ENCODE results near the gene XPNPEP2. TPM values are rescaled to one million over a fixed set of nuclear protein-coding genes. Genes with fewer than 3 reads are reported as not detected.

The XPNPEP2 gene
- under 1 TPM; 0.45 to 0.52 TPM for total RNA-seq

GRCh38 chrX:129738466-129739308 is at the start of gene XPNPEP2:
XPNPEP2 (plus strand) TSS chrX:129738979; CDS start chrX:129739214, 235 bp downstream.
- no peaks in the 10 kb centered on the region for H3K9me3 Mint-ChIP-seq
- H3K4me3 Mint-ChIP-seq = peak within 1 kb of the TSS; percentile 11
- H3K4me1 Mint-ChIP-seq = peaks cover 13% of the 10 kb centered on the region
- H3K27ac Mint-ChIP-seq = no peak within 1 kb of the TSS
- no peaks in the 10 kb centered on the region for H3K27me3 Mint-ChIP-seq
- ATAC-seq (replicated peaks) = no peak
- no peaks in the 10 kb centered on the region for H3K36me3 Mint-ChIP-seq (ENCODE audit: low read depth)

GRCh38 chrX:129689796-129690195 is 49.0 kb upstream of the XPNPEP2 start:
- no peak for ATAC-seq (replicated peaks)
- Mint-ChIP-seq H3K27me3 (no peaks in the 10 kb centered on the region), H3K9me3 (no peaks in the 10 kb centered on the region), H3K4me1 (no peaks in the 10 kb centered on the region), H3K4me3 (no peak overlapping the region), H3K27ac (no peak overlapping the region), H3K36me3 (ENCODE audit: low read depth) (no peaks in the 10 kb centered on the region)

- H3K27me3 Mint-ChIP-seq = no peaks in the 10 kb centered on the region
- H3K4me3 Mint-ChIP-seq = no peak overlapping the region
- H3K4me1 Mint-ChIP-seq = no peaks in the 10 kb centered on the region
- ATAC-seq (replicated peaks) = no peak
- no peaks in the 10 kb centered on the region for H3K9me3 Mint-ChIP-seq
- no peaks in the 10 kb centered on the region for H3K36me3 Mint-ChIP-seq (ENCODE audit: low read depth)
- no peak overlapping the region for H3K27ac Mint-ChIP-seq
Measured at GRCh38 chrX:129690435-129690834, 48.3 kb upstream of the XPNPEP2 start.

- no peaks in the 10 kb centered on the region for H3K36me3 Mint-ChIP-seq (ENCODE audit: low read depth)
- H3K4me3 Mint-ChIP-seq = no peak overlapping the region
- no peak overlapping the region for H3K27ac Mint-ChIP-seq
- H3K4me1 Mint-ChIP-seq = no peaks in the 10 kb centered on the region
- H3K27me3 Mint-ChIP-seq = no peaks in the 10 kb centered on the region
- H3K9me3 Mint-ChIP-seq = no peaks in the 10 kb centered on the region
- no peak for ATAC-seq (replicated peaks)
Measured at GRCh38 chrX:129693354-129693753, 45.4 kb upstream of the XPNPEP2 start.

- no peaks in the 10 kb centered on the region for H3K4me1 Mint-ChIP-seq
- H3K4me3 Mint-ChIP-seq = no peak overlapping the region
- ATAC-seq (replicated peaks) = no peak
- no peak overlapping the region for H3K27ac Mint-ChIP-seq
- no peaks in the 10 kb centered on the region for H3K36me3 Mint-ChIP-seq (ENCODE audit: low read depth)
- no peaks in the 10 kb centered on the region for H3K27me3 Mint-ChIP-seq
- no peaks in the 10 kb centered on the region for H3K9me3 Mint-ChIP-seq
Measured at GRCh38 chrX:129694805-129695204, 44.0 kb upstream of the XPNPEP2 start.

GRCh38 chrX:129695535-129695934 is 43.2 kb upstream of the XPNPEP2 start:
- H3K27me3 Mint-ChIP-seq = no peaks in the 10 kb centered on the region
- no peak for ATAC-seq (replicated peaks)
- no peak overlapping the region for H3K4me3 Mint-ChIP-seq
- H3K9me3 Mint-ChIP-seq = no peaks in the 10 kb centered on the region
- H3K4me1 Mint-ChIP-seq = no peaks in the 10 kb centered on the region
- no peak overlapping the region for H3K27ac Mint-ChIP-seq
- no peaks in the 10 kb centered on the region for H3K36me3 Mint-ChIP-seq (ENCODE audit: low read depth)

GRCh38 chrX:129695937-129696336 is 42.8 kb upstream of the XPNPEP2 start:
- Mint-ChIP-seq H3K4me1 (no peaks in the 10 kb centered on the region), H3K36me3 (ENCODE audit: low read depth) (no peaks in the 10 kb centered on the region), H3K27me3 (no peaks in the 10 kb centered on the region), H3K4me3 (no peak overlapping the region), H3K9me3 (no peaks in the 10 kb centered on the region), H3K27ac (no peak overlapping the region)
- ATAC-seq (replicated peaks) = no peak

GRCh38 chrX:129696463-129697155 is 42.2 kb upstream of the XPNPEP2 start:
- no peaks in the 10 kb centered on the region for H3K27me3 Mint-ChIP-seq
- H3K9me3 Mint-ChIP-seq = no peaks in the 10 kb centered on the region
- no peak overlapping the region for H3K4me3 Mint-ChIP-seq
- no peaks in the 10 kb centered on the region for H3K4me1 Mint-ChIP-seq
- no peaks in the 10 kb centered on the region for H3K36me3 Mint-ChIP-seq (ENCODE audit: low read depth)
- H3K27ac Mint-ChIP-seq = no peak overlapping the region
- no peak for ATAC-seq (replicated peaks)

- Mint-ChIP-seq H3K9me3 (no peaks in the 10 kb centered on the region), H3K4me3 (no peak overlapping the region), H3K4me1 (no peaks in the 10 kb centered on the region), H3K36me3 (ENCODE audit: low read depth) (no peaks in the 10 kb centered on the region), H3K27ac (no peak overlapping the region), H3K27me3 (no peaks in the 10 kb centered on the region)
- ATAC-seq (replicated peaks) = no peak
Measured at GRCh38 chrX:129697204-129697829, 41.5 kb upstream of the XPNPEP2 start.

GRCh38 chrX:129698150-129698549 is 40.6 kb upstream of the XPNPEP2 start:
- no peak overlapping the region for H3K4me3 Mint-ChIP-seq
- no peaks in the 10 kb centered on the region for H3K9me3 Mint-ChIP-seq
- H3K27ac Mint-ChIP-seq = no peak overlapping the region
- H3K27me3 Mint-ChIP-seq = no peaks in the 10 kb centered on the region
- no peak for ATAC-seq (replicated peaks)
- no peaks in the 10 kb centered on the region for H3K36me3 Mint-ChIP-seq (ENCODE audit: low read depth)
- H3K4me1 Mint-ChIP-seq = no peaks in the 10 kb centered on the region

- Mint-ChIP-seq H3K36me3 (ENCODE audit: low read depth) (no peaks in the 10 kb centered on the region), H3K9me3 (no peaks in the 10 kb centered on the region), H3K4me3 (no peak overlapping the region), H3K27me3 (no peaks in the 10 kb centered on the region), H3K4me1 (no peaks in the 10 kb centered on the region), H3K27ac (no peak overlapping the region)
- ATAC-seq (replicated peaks) = no peak
Measured at GRCh38 chrX:129700536-129700935, 38.2 kb upstream of the XPNPEP2 start.

- no peaks in the 10 kb centered on the region for H3K4me1 Mint-ChIP-seq
- no peak overlapping the region for H3K27ac Mint-ChIP-seq
- H3K27me3 Mint-ChIP-seq = no peaks in the 10 kb centered on the region
- no peaks in the 10 kb centered on the region for H3K9me3 Mint-ChIP-seq
- ATAC-seq (replicated peaks) = no peak
- no peak overlapping the region for H3K4me3 Mint-ChIP-seq
- H3K36me3 Mint-ChIP-seq (ENCODE audit: low read depth) = no peaks in the 10 kb centered on the region
Measured at GRCh38 chrX:129701624-129702069, 37.1 kb upstream of the XPNPEP2 start.

- Mint-ChIP-seq H3K27ac (no peak overlapping the region), H3K4me1 (no peaks in the 10 kb centered on the region)
Measured at GRCh38 chrX:129704491-129704890, 34.3 kb upstream of the XPNPEP2 start.

GRCh38 chrX:129705377-129705925 is 33.3 kb upstream of the XPNPEP2 start:
- ATAC-seq (replicated peaks) = no peak
- Mint-ChIP-seq H3K9me3 (peaks cover 4% of the 10 kb centered on the region), H3K27ac (no peak overlapping the region), H3K4me1 (no peaks in the 10 kb centered on the region), H3K27me3 (peaks cover 4% of the 10 kb centered on the region), H3K36me3 (ENCODE audit: low read depth) (no peaks in the 10 kb centered on the region), H3K4me3 (no peak overlapping the region)

More at GRCh38 chrX:129704491-129704890, 34.3 kb upstream of the XPNPEP2 start:
- Mint-ChIP-seq H3K4me3 (no peak overlapping the region), H3K36me3 (ENCODE audit: low read depth) (no peaks in the 10 kb centered on the region), H3K27me3 (peaks cover 4% of the 10 kb centered on the region), H3K9me3 (peaks cover 4% of the 10 kb centered on the region)
- ATAC-seq (replicated peaks) = no peak

All from activated T-helper 17 cell treated with anti-CD3 and anti-CD28 coated beads, Interleukin-2, amount 50 U/mL, for 72 hours (primary cell).